ENCODE measurements around the gene HBZ. TPM values are rescaled to one million over a fixed set of nuclear protein-coding genes. Genes with fewer than 3 reads are reported as not detected.

Gene HBZ
- total and polyA plus RNA-seq, 9 of the 15 experiments (the other 6 are each of a cell fraction or from before 2014, with no cell fraction given): 58.0 to 610 (median 113) TPM

- no peak for TF ChIP-seq ZNF77 (CRISPR knock-in tag; IDR thresholded peaks at IDR 0.05)
- TF ChIP-seq CBX2 (IDR thresholded peaks at IDR 0.05; ENCODE audit: insufficient read depth, low read length, poor library complexity, severe bottlenecking): no peak
- no peak for TF ChIP-seq NR2C1 (IDR thresholded peaks at IDR 0.05)
- peak; percentile 40; the same call in 1 of the 2 replicates for TF ChIP-seq NR2C1 (tag; IDR thresholded peaks at IDR 0.05)
- no peak for TF ChIP-seq HIVEP1 (CRISPR knock-in tag; IDR thresholded peaks at IDR 0.05)
- peak; percentile 58 for TF ChIP-seq NFE2 (IDR thresholded peaks at IDR 0.05; ENCODE audit: low read depth)
- TF ChIP-seq FOXO4 (CRISPR knock-in tag; IDR thresholded peaks at IDR 0.05): no peak
- TF ChIP-seq, protein P1, sequence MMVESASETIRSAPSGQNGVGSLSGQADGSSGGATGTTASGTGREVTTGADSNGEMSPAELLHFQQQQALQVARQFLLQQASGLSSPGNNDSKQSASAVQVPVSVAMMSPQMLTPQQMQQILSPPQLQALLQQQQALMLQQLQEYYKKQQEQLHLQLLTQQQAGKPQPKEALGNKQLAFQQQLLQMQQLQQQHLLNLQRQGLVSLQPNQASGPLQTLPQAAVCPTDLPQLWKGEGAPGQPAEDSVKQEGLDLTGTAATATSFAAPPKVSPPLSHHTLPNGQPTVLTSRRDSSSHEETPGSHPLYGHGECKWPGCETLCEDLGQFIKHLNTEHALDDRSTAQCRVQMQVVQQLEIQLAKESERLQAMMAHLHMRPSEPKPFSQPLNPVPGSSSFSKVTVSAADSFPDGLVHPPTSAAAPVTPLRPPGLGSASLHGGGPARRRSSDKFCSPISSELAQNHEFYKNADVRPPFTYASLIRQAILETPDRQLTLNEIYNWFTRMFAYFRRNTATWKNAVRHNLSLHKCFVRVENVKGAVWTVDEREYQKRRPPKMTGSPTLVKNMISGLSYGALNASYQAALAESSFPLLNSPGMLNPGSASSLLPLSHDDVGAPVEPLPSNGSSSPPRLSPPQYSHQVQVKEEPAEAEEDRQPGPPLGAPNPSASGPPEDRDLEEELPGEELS (CRISPR knock-in tag; IDR thresholded peaks at IDR 0.05; ENCODE audit: borderline replicate concordance): no peak
- no peak for TF ChIP-seq NCOA2 (IDR thresholded peaks at IDR 0.05; ENCODE audit: partially characterized antibody in 2 of 2)
- TF ChIP-seq E2F8 (IDR thresholded peaks at IDR 0.05; ENCODE audit: low read depth, partially characterized antibody): no peak
- TF ChIP-seq ZSCAN29 (IDR thresholded peaks at IDR 0.05): no peak
- TF ChIP-seq KAT8 (IDR thresholded peaks at IDR 0.05; ENCODE audit: low read depth): no peak
- TF ChIP-seq SNIP1 (IDR thresholded peaks at IDR 0.05; ENCODE audit: low read depth): no peak
- TF ChIP-seq BHLHE40 (IDR thresholded peaks at IDR 0.05; ENCODE audit: low read length): peak; percentile 83
- no peak for TF ChIP-seq GABPA (tag; conservative IDR thresholded peaks at IDR 0.05; ENCODE audit: low read depth)
- no peak for TF ChIP-seq SMC3 (conservative IDR thresholded peaks at IDR 0.05; ENCODE audit: insufficient read depth, low read depth, low read length)
- peak; percentile 73 for TF ChIP-seq JUND (IDR thresholded peaks at IDR 0.05; ENCODE audit: borderline replicate concordance, low read depth, low read length)
- TF ChIP-seq JUND (tag; IDR thresholded peaks at IDR 0.05; ENCODE audit: borderline replicate concordance, low read depth, low read length): peak; percentile 76; the same call in 2 of the 3 replicates
- peak; percentile 64 for TF ChIP-seq MTA3 (IDR thresholded peaks at IDR 0.05; ENCODE audit: borderline replicate concordance)
- peak; percentile 10; the same call in 1 of the 2 replicates for TF ChIP-seq ZNF239 (CRISPR knock-in tag; IDR thresholded peaks at IDR 0.05)
- no peak for TF ChIP-seq DNMT1 (IDR thresholded peaks at IDR 0.05)
- 0 out of 2 replicates have a peak, but pooled peaks have one; percentile 56 for TF ChIP-seq ZBTB9 (CRISPR knock-in tag; IDR thresholded peaks at IDR 0.05)
These were observed 32.5 kb upstream of the HBZ start (continued) for GRCh38 chr16:119835-120491.
